Neural cell (in vitro differentiated cells): Measurements from ENCODE around the gene GPSM1. TPM values are rescaled to one million over a fixed set of nuclear protein-coding genes. Genes with fewer than 3 reads are reported as not detected.

Experiments
- H2AFZ ChIP-seq: fragments of 200-600, 300-800 bp; sonication (generic), shearing (Covaris generic); 2 replicates; pipeline ENCODE4 v1.6.0; 2014; ENCODE audit warnings: low read depth, mild to moderate bottlenecking, antibody characterized with exemption, low read length, moderate library complexity
- H3F3A ChIP-seq: fragments of 200-600 bp; shearing (Covaris generic); 2 replicates; pipeline ENCODE4 v1.6.1; 2016; ENCODE audit warnings: mild to moderate bottlenecking, moderate library complexity, mixed read lengths, antibody characterized with exemption, low read length; ENCODE audit not compliant: insufficient read depth, poor library complexity, severe bottlenecking
- H3K27ac ChIP-seq: fragments of 200-600, 300-800 bp; sonication (generic), shearing (Covaris generic); 2 replicates; pipeline ENCODE4 v1.5.1; 2014; ENCODE audit warnings: mild to moderate bottlenecking, low read length, moderate library complexity
- H3K27me3 ChIP-seq: fragments of 300-800, 200-600 bp; sonication (generic), shearing (Covaris generic); 2 replicates; pipeline ENCODE4 v1.6.0; 2014; ENCODE audit warnings: mild to moderate bottlenecking, low read depth, low read length, moderate library complexity; ENCODE audit not compliant: insufficient read depth
- H3K36me3 ChIP-seq: fragments of 300-800, 200-600 bp; sonication (generic), shearing (Covaris generic); 2 replicates; pipeline ENCODE4 v1.5.1; 2014; ENCODE audit warnings: mild to moderate bottlenecking, antibody characterized with exemption, low read length, moderate library complexity; ENCODE audit not compliant: insufficient read depth
- H3K4me2 ChIP-seq: fragments of 300-800, 200-600 bp; sonication (generic), shearing (Covaris generic); 2 replicates; pipeline ENCODE4 v1.6.0; 2014; ENCODE audit warnings: mild to moderate bottlenecking, low read length
- H3K4me3 ChIP-seq: fragments of 300-800, 200-600 bp; sonication (generic), shearing (Covaris generic); 2 replicates; pipeline ENCODE4 v1.5.1; 2014; ENCODE audit warnings: mild to moderate bottlenecking, low read length, moderate library complexity
- H3K79me2 ChIP-seq: fragments of 200-600 bp; shearing (Covaris generic); replicated peaks from 2 replicates; pipeline ENCODE4 v1.6.0; 2014; ENCODE audit warnings: mild to moderate bottlenecking, low read length, moderate library complexity; ENCODE audit not compliant: insufficient read depth
- H3K9ac ChIP-seq: fragments of 300-800, 200-600 bp; sonication (generic), shearing (Covaris generic); 2 replicates; pipeline ENCODE4 v1.6.1; 2016; ENCODE audit warnings: mild to moderate bottlenecking, low read length, mixed read lengths
- H3K9me2 ChIP-seq: fragments of 200-600 bp; shearing (Covaris generic); 2 replicates; pipeline ENCODE4 v1.6.1; 2016; ENCODE audit warnings: mild to moderate bottlenecking, low read length, mixed read lengths; ENCODE audit not compliant: insufficient read depth
- H3K9me3 ChIP-seq: fragments of 200-600, 300-800 bp; sonication (generic), shearing (Covaris generic); 2 replicates; pipeline ENCODE4 v1.6.1; 2016; ENCODE audit warnings: mild to moderate bottlenecking, mixed run types, low read length, moderate library complexity, mixed read lengths
- H4K20me1 ChIP-seq: fragments of 200-600 bp; shearing (Covaris generic); 2 replicates; pipeline ENCODE4 v1.6.1; 2016; ENCODE audit warnings: mild to moderate bottlenecking, mixed run types; ENCODE audit not compliant: insufficient read depth
- EP300 ChIP-seq: fragments of 450-650 bp; conservative IDR thresholded peaks from 2 replicates; pipeline ENCODE4 v1.6.1; 2014; ENCODE audit warnings: antibody characterized with exemption, mild to moderate bottlenecking, moderate library complexity; ENCODE audit not compliant: poor library complexity, severe bottlenecking
- EZH2 ChIP-seq: fragments of 200-600, 300-800 bp; shearing (Covaris generic), sonication (generic); IDR thresholded peaks from 2 replicates; pipeline ENCODE4 v1.6.1; 2014; ENCODE audit warnings: antibody characterized with exemption, low read length, borderline replicate concordance, mild to moderate bottlenecking; ENCODE audit not compliant: insufficient read depth, poor library complexity, severe bottlenecking
- MXI1 ChIP-seq: fragments of 450-650 bp; conservative IDR thresholded peaks from 2 replicates; pipeline ENCODE4 v1.6.1; 2014; ENCODE audit warnings: antibody characterized with exemption, mild to moderate bottlenecking; ENCODE audit not compliant: poor library complexity, severe bottlenecking
- POLR2AphosphoS5 ChIP-seq: IDR thresholded peaks from 2 replicates; pipeline ENCODE4 v1.6.1; 2012
- RAD21 ChIP-seq: fragments of 450-650 bp; conservative IDR thresholded peaks from 2 replicates; pipeline ENCODE4 v1.6.1; 2014; ENCODE audit warnings: antibody characterized with exemption, mild to moderate bottlenecking, moderate library complexity
- SMC3 ChIP-seq: fragments of 450-650 bp; conservative IDR thresholded peaks from 2 replicates; pipeline ENCODE4 v1.6.1; 2014; ENCODE audit warnings: antibody characterized with exemption, mild to moderate bottlenecking, moderate library complexity; ENCODE audit not compliant: poor library complexity
- TAF1 ChIP-seq: IDR thresholded peaks from 2 replicates; pipeline ENCODE4 v1.6.1; 2012; ENCODE audit warnings: low read depth
- polyA plus RNA-seq: library from polyadenylated mRNA; depleted of rRNA; stranded (reverse); fragments of >200 nt; gene quantifications from 2 replicates; pipeline ENCODE4 v1.2.3, GENCODE V29; 2014
- TF ChIP-seq, protein P1 (sequence below): IDR thresholded peaks from 2 replicates; pipeline ENCODE4 v1.6.1; 2012; ENCODE audit warnings: borderline replicate concordance
- TF ChIP-seq, protein P2 (sequence below): fragments of 450-650 bp; IDR thresholded peaks from 2 replicates; pipeline ENCODE4 v1.5.1; 2014; ENCODE audit warnings: antibody characterized with exemption, mild to moderate bottlenecking, moderate library complexity; ENCODE audit not compliant: poor library complexity, severe bottlenecking

The GPSM1 gene
- polyA plus RNA-seq, 1 donor from 2014 or later = 117 TPM

DNA sequence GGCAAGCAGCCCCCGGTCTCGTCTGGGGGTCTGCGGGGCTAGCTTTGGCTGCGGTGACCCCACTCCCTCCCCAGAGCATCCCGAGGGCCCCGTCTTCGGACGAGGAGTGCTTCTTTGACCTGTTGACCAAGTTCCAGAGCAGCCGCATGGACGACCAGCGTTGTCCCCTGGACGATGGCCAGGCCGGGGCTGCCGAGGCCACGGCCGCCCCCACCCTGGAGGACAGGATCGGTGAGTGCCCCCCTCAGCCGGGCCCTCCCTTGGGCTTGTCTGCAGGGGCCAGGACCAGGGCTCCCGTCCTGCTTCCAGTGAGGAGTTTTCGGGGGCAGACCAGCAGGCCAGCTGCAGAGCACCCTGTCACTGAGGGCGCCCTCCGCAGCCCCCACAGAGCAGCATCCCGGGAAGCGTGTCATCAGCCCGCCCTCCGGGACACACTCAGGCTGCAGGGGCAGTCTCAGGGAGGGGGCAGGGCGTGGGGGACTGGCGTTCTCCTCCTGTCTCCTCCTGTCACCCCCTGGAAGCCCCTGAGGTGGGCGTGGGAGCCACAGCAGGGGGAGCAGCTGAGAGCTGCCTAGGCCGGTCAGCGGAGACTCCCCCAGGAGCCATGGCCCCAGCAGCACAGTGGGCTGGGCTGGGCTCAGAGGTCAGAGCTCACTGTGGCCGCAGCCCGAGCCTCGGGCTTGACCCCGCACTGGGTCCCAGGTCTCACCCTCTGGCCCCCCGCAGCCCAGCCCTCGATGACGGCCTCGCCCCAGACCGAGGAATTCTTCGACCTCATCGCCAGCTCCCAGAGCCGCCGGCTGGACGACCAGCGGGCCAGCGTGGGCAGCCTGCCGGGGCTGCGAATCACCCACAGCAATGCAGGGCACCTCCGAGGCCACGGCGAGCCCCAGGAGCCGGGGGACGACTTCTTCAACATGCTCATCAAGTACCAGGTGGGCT, 28.5 kb downstream of the GPSM1 start:
- H3K4me2 ChIP-seq = no peak overlapping the region

DNA sequence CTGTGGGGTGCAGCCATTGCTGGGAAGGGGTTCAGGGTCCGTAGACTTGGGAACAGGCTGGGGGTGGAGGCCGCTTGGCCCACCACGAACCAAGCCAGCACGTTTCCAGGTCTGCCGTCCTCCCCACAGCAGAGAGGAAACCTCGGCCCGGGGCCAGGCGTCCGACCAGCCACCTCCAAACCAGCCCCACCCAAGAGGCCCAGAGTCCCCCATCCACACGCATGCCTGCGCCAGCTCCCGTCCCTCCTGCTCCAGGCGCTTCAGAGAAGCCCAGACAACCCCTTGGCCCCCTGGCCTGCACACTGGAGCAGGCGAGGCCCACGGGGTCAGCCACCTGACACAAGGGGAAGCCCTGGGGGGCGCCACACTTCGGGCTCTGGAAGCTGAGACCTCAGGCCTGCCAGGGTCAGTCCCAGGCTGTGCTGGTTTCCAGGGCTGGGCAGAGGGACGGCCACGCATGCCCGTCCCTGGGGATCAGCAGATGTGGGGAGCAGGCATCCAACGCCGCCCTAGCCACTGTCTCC, 29.9 kb downstream of the GPSM1 start:
- Histone ChIP-seq H3F3A (no peaks in the 10 kb centered on the region), H3K9ac (no peak overlapping the region), H3K79me2 (no peaks in the 10 kb centered on the region), H4K20me1 (no peaks in the 10 kb centered on the region), H3K9me2 (no peaks in the 10 kb centered on the region), H2AFZ (no peak overlapping the region), H3K27ac (no peak overlapping the region), H3K27me3 (no peaks in the 10 kb centered on the region), H3K4me3 (no peak overlapping the region), H3K4me2 (no peak overlapping the region), H3K36me3 (no peaks in the 10 kb centered on the region), H3K9me3 (no peaks in the 10 kb centered on the region)
- TF ChIP-seq, protein P1, sequence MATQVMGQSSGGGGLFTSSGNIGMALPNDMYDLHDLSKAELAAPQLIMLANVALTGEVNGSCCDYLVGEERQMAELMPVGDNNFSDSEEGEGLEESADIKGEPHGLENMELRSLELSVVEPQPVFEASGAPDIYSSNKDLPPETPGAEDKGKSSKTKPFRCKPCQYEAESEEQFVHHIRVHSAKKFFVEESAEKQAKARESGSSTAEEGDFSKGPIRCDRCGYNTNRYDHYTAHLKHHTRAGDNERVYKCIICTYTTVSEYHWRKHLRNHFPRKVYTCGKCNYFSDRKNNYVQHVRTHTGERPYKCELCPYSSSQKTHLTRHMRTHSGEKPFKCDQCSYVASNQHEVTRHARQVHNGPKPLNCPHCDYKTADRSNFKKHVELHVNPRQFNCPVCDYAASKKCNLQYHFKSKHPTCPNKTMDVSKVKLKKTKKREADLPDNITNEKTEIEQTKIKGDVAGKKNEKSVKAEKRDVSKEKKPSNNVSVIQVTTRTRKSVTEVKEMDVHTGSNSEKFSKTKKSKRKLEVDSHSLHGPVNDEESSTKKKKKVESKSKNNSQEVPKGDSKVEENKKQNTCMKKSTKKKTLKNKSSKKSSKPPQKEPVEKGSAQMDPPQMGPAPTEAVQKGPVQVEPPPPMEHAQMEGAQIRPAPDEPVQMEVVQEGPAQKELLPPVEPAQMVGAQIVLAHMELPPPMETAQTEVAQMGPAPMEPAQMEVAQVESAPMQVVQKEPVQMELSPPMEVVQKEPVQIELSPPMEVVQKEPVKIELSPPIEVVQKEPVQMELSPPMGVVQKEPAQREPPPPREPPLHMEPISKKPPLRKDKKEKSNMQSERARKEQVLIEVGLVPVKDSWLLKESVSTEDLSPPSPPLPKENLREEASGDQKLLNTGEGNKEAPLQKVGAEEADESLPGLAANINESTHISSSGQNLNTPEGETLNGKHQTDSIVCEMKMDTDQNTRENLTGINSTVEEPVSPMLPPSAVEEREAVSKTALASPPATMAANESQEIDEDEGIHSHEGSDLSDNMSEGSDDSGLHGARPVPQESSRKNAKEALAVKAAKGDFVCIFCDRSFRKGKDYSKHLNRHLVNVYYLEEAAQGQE = no peak

More for the DNA sequence above, 28.5 kb downstream of the GPSM1 start:
- Histone ChIP-seq H3K36me3 (no peaks in the 10 kb centered on the region), H3K27ac (no peak overlapping the region), H3K79me2 (no peaks in the 10 kb centered on the region), H3K9me3 (no peaks in the 10 kb centered on the region), H4K20me1 (no peaks in the 10 kb centered on the region), H3K4me3 (no peak overlapping the region), H2AFZ (no peak overlapping the region), H3K27me3 (no peaks in the 10 kb centered on the region), H3F3A (no peaks in the 10 kb centered on the region), H3K9ac (no peak overlapping the region), H3K9me2 (no peaks in the 10 kb centered on the region)
- no peak for TF ChIP-seq POLR2AphosphoS5
- no peak for TF ChIP-seq RAD21
- TF ChIP-seq SMC3 = no peak
- no peak for TF ChIP-seq EP300
- TF ChIP-seq, protein P2, sequence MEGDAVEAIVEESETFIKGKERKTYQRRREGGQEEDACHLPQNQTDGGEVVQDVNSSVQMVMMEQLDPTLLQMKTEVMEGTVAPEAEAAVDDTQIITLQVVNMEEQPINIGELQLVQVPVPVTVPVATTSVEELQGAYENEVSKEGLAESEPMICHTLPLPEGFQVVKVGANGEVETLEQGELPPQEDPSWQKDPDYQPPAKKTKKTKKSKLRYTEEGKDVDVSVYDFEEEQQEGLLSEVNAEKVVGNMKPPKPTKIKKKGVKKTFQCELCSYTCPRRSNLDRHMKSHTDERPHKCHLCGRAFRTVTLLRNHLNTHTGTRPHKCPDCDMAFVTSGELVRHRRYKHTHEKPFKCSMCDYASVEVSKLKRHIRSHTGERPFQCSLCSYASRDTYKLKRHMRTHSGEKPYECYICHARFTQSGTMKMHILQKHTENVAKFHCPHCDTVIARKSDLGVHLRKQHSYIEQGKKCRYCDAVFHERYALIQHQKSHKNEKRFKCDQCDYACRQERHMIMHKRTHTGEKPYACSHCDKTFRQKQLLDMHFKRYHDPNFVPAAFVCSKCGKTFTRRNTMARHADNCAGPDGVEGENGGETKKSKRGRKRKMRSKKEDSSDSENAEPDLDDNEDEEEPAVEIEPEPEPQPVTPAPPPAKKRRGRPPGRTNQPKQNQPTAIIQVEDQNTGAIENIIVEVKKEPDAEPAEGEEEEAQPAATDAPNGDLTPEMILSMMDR = no peak
- TF ChIP-seq MXI1 = no peak
- TF ChIP-seq EZH2 = no peak
- TF ChIP-seq TAF1 = no peak
- TF ChIP-seq, protein P1 = no peak
